Activated T-cell treated with anti-CD3 and anti-CD28 coated beads for 24 hours (primary cell): ENCODE results near the gene TGFB2.
"Not testable (repeated sequence)": the region's sequence is repeated elsewhere in the genome, so short reads cannot be mapped to it uniquely, and the experiment has no call there.

Source experiments
- DNase-seq: peaks from one replicate; pipeline ENCODE4 v3.0.0-alpha.2; 2020; ENCODE audit warnings: low read depth

Gene TGFB2

GRCh38 chr1:218344814-218345672 lies at the start of gene TGFB2:
Gene TGFB2 (plus strand): TSS chr1:218345336. CDS start chr1:218346702, 1,366 bp downstream.
- DNase-seq: no peak

GRCh38 chr1:218296162-218296561 lies 49.0 kb upstream of the TGFB2 start:
- no peak for DNase-seq

- no peak for DNase-seq
Measured at GRCh38 chr1:218297461-218297860, 47.7 kb upstream of the TGFB2 start.

- DNase-seq: no peak
Measured at GRCh38 chr1:218297867-218298266, 47.3 kb upstream of the TGFB2 start.

- DNase-seq: no peak
Measured at GRCh38 chr1:218298398-218298797, 46.7 kb upstream of the TGFB2 start.

- DNase-seq: no peak
Measured at GRCh38 chr1:218299416-218299815, 45.7 kb upstream of the TGFB2 start.

GRCh38 chr1:218301217-218301616 lies 43.9 kb upstream of the TGFB2 start:
- no peak for DNase-seq

- no peak for DNase-seq
Measured at GRCh38 chr1:218302155-218302554, 43.0 kb upstream of the TGFB2 start.

GRCh38 chr1:218303176-218303879 lies 41.8 kb upstream of the TGFB2 start:
- no peak for DNase-seq

GRCh38 chr1:218304281-218305039 lies 40.7 kb upstream of the TGFB2 start:
- DNase-seq: no peak

- DNase-seq: no peak
Measured at GRCh38 chr1:218305472-218306064, 39.6 kb upstream of the TGFB2 start.

- no peak for DNase-seq
Measured at GRCh38 chr1:218312509-218312908, 32.6 kb upstream of the TGFB2 start.

GRCh38 chr1:218314316-218314715 lies 30.8 kb upstream of the TGFB2 start:
- DNase-seq: no peak

GRCh38 chr1:218315638-218316037 lies 29.5 kb upstream of the TGFB2 start:
- DNase-seq: no peak

- DNase-seq: no peak
Measured at GRCh38 chr1:218317061-218317460, 28.1 kb upstream of the TGFB2 start.

GRCh38 chr1:218320182-218320581 lies 25.0 kb upstream of the TGFB2 start:
- not testable (repeated sequence) for DNase-seq

- DNase-seq: no peak
Measured at GRCh38 chr1:218322762-218323161, 22.4 kb upstream of the TGFB2 start.

- DNase-seq: no peak
Measured at GRCh38 chr1:218323568-218324225, 21.4 kb upstream of the TGFB2 start.

- DNase-seq: no peak
Measured at GRCh38 chr1:218324226-218324580, 20.9 kb upstream of the TGFB2 start.

- DNase-seq: no peak
Measured at GRCh38 chr1:218328769-218329168, 16.4 kb upstream of the TGFB2 start.

- DNase-seq: no peak
Measured at GRCh38 chr1:218330043-218330623, 15.0 kb upstream of the TGFB2 start.
